ENCODE results near the gene FGB.

Gene FGB

GRCh38 chr4:154603033-154603943, 40.5 kb downstream of the FGB start:
- Histone ChIP-seq H3K9me3 (ENCODE audit: insufficient read depth, low read depth, low read length) (no peaks in the 10 kb centered on the region), H3K9ac (ENCODE audit: low read depth, low read length) (no peak overlapping the region), H3K27me3 (ENCODE audit: insufficient read depth, low read length) (no peaks in the 10 kb centered on the region), H3K4me3 (ENCODE audit: low read length) (no peak overlapping the region), H3K36me3 (ENCODE audit: insufficient read depth, low read depth, low read length) (no peaks in the 10 kb centered on the region), H3K27ac (ENCODE audit: low read length) (no peak overlapping the region), H3K4me1 (ENCODE audit: insufficient read depth, low read length) (no peaks in the 10 kb centered on the region)

DNA sequence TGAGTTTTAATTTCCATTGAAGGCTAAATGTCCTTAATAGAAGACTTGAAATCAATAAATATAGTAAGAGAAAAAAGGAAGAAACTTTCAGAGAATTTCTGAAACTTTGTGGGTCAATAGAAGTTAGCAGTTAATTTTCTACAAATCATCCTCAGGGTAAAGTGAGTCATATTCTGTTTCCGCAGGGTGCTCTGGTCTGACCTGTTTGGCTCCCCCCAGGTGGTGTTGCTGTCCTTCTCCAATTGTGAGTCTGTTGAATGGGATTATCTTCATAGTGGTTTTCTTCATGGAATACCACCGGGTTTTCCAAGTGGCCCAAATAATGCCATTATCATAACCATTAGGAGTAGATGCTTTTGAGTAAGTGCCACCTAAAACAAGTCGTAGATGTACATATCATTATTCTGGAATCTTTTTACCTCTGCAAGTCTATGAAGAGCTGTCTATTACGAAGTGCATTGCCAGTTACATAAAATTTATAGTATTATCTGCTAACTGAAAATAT, 41.9 kb downstream of the FGB start:
- Histone ChIP-seq H3K27me3 (ENCODE audit: insufficient read depth, low read length) (no peaks in the 10 kb centered on the region), H3K4me1 (ENCODE audit: insufficient read depth, low read length) (no peaks in the 10 kb centered on the region), H3K36me3 (ENCODE audit: insufficient read depth, low read depth, low read length) (no peaks in the 10 kb centered on the region), H3K9me3 (ENCODE audit: insufficient read depth, low read depth, low read length) (no peaks in the 10 kb centered on the region), H3K9ac (ENCODE audit: low read depth, low read length) (no peak overlapping the region), H3K27ac (ENCODE audit: low read length) (no peak overlapping the region), H3K4me3 (ENCODE audit: low read length) (no peak overlapping the region)

DNA sequence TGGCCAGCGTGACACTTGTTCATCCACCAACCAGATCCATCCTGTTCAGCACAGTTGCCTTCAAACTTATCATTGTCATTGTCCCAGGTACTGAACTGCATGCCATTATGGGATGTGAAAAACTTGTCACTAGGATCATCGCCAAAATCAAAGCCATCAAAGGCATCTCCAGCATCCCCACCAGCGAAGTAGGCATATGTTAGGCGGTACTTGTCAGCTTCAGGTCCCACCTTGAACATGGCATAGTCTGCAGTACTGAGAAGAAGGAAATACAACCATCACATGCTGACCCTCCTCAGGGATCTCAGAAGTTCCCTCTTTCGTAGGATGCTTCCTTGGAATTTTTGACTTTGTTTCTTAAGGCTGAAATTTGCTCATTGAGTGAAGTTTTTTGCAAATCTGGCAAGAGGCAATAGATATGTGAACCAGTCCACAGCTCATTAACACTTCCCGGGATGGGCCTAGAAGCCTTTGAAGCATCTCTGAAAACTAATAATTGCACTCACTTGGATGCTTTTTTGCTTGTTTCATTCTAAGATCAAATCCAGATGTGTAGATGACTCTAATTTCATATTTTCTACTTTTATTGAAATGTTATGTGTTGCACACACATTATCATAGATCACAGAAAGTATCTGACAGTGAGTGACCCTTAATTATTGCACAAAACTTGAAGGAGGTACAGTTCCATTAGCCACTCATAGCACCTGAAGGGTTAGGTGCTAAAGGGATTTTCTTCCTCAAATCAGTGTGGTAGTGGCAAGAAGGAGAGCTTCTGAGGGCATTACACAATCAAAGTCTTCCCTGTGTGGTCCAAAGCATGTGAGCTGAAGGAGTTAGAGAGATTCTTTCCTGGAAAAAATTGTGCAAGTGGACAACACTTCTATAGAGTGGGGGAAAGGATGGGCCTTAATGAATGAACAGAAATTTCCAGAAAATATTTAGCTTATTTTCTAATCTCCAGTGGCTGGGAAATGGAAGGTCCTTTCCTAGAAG, 44.2 kb downstream of the FGB start:
- no peak overlapping the region for H3K4me3 ChIP-seq (ENCODE audit: low read length)

GRCh38 chr4:154608361-154609252, 45.8 kb downstream of the FGB start:
- no peaks in the 10 kb centered on the region for H3K9me3 ChIP-seq (ENCODE audit: insufficient read depth, low read depth, low read length)
- H3K4me1 ChIP-seq (ENCODE audit: insufficient read depth, low read length): no peaks in the 10 kb centered on the region
- no peak overlapping the region for H3K4me3 ChIP-seq (ENCODE audit: low read length)
- H3K27me3 ChIP-seq (ENCODE audit: insufficient read depth, low read length): no peaks in the 10 kb centered on the region
- H3K9ac ChIP-seq (ENCODE audit: low read depth, low read length): no peak overlapping the region
- H3K27ac ChIP-seq (ENCODE audit: low read length): no peak overlapping the region
- no peaks in the 10 kb centered on the region for H3K36me3 ChIP-seq (ENCODE audit: insufficient read depth, low read depth, low read length)

More for the DNA sequence above, 44.2 kb downstream of the FGB start:
- H3K36me3 ChIP-seq (ENCODE audit: insufficient read depth, low read depth, low read length): no peaks in the 10 kb centered on the region
- H3K9me3 ChIP-seq (ENCODE audit: insufficient read depth, low read depth, low read length): no peaks in the 10 kb centered on the region
- no peak overlapping the region for H3K9ac ChIP-seq (ENCODE audit: low read depth, low read length)
- H3K27me3 ChIP-seq (ENCODE audit: insufficient read depth, low read length): no peaks in the 10 kb centered on the region
- H3K27ac ChIP-seq (ENCODE audit: low read length): no peak overlapping the region
- H3K4me1 ChIP-seq (ENCODE audit: insufficient read depth, low read length): no peaks in the 10 kb centered on the region

DNA sequence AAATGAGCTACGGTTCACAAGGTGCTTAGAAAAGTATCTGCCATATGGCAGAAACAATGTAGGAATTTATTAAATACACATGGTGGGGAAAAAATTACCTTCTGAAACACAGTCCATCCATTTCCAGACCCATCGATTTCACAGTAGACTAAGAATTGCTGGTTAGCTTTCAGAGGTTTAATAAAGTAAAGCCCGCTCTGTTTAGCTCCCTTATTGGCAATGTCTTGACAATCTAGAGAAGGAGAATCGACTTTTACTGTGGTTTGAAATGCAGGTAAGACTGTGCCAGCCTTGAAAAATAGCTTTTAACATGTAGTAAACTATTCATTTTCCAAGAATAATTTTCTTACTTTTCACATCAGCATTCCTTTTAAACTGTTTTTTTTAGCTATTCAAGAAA, 46.7 kb downstream of the FGB start:
- Histone ChIP-seq H3K27me3 (ENCODE audit: insufficient read depth, low read length) (no peaks in the 10 kb centered on the region), H3K27ac (ENCODE audit: low read length) (no peak overlapping the region), H3K4me1 (ENCODE audit: insufficient read depth, low read length) (no peaks in the 10 kb centered on the region), H3K36me3 (ENCODE audit: insufficient read depth, low read depth, low read length) (no peaks in the 10 kb centered on the region), H3K9me3 (ENCODE audit: insufficient read depth, low read depth, low read length) (no peaks in the 10 kb centered on the region), H3K4me3 (ENCODE audit: low read length) (no peak overlapping the region), H3K9ac (ENCODE audit: low read depth, low read length) (no peak overlapping the region)

DNA sequence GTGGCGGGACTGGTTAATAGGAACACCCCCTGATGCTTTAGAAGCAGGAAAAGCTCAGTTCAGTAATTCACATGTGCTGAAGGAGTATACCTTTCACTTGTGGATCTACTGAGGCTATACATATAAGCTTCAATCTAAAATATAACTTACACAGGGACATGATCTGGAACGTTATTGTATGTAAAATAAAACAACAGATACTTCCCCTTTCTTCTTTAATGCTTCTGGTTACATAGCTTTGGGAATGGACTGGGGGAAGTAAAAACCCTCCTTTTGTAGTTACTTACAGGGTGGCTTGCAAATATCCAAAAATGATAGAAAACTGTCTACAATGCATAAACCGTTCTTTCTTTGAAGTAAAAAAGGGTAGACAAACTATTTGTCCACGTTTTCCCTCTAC, 47.8 kb downstream of the FGB start:
- Histone ChIP-seq H3K27ac (ENCODE audit: low read length) (no peak overlapping the region), H3K36me3 (ENCODE audit: insufficient read depth, low read depth, low read length) (no peaks in the 10 kb centered on the region), H3K9ac (ENCODE audit: low read depth, low read length) (no peak overlapping the region), H3K27me3 (ENCODE audit: insufficient read depth, low read length) (no peaks in the 10 kb centered on the region), H3K4me1 (ENCODE audit: insufficient read depth, low read length) (no peaks in the 10 kb centered on the region), H3K9me3 (ENCODE audit: insufficient read depth, low read depth, low read length) (no peaks in the 10 kb centered on the region), H3K4me3 (ENCODE audit: low read length) (no peak overlapping the region)

DNA sequence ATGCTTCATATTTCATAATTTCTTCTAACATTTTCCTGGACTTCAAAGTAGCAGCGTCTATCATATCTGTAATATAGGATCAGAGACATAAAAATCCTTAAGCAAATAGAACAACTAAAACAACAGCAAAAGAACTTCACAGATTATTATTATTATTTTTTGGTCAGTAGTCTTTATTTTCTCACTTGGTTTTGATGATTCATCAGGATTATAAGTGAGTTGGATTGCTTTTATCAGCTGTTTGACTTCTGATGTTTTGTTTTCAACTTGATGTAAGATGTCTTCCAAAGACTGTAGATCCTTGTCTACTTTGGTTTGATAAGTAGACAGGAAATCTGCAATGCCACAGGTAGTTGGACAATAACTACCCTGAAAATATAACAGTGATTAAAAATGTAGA, 49.0 kb downstream of the FGB start:
- Histone ChIP-seq H3K27me3 (ENCODE audit: insufficient read depth, low read length) (no peaks in the 10 kb centered on the region), H3K4me3 (ENCODE audit: low read length) (no peak overlapping the region)

GRCh38 chr4:154612472-154613414, 49.9 kb downstream of the FGB start, which contains the start of gene FGG:
Gene FGG (minus strand): TSS chr4:154612656. CDS start chr4:154612609, 47 bp downstream.
- H3K4me1 ChIP-seq (ENCODE audit: insufficient read depth, low read length): no peaks in the 10 kb centered on the region
- no peak within 1 kb of the TSS for H3K27ac ChIP-seq (ENCODE audit: low read length)
- no peak within 1 kb of the TSS for H3K4me3 ChIP-seq (ENCODE audit: low read length)
- no peaks in the 10 kb centered on the region for H3K36me3 ChIP-seq (ENCODE audit: insufficient read depth, low read depth, low read length)
- H3K27me3 ChIP-seq (ENCODE audit: insufficient read depth, low read length): no peaks in the 10 kb centered on the region
- H3K9ac ChIP-seq (ENCODE audit: low read depth, low read length): no peak within 1 kb of the TSS
- no peaks in the 10 kb centered on the region for H3K9me3 ChIP-seq (ENCODE audit: insufficient read depth, low read depth, low read length)

More for the DNA sequence above, 49.0 kb downstream of the FGB start:
- no peaks in the 10 kb centered on the region for H3K36me3 ChIP-seq (ENCODE audit: insufficient read depth, low read depth, low read length)
- no peaks in the 10 kb centered on the region for H3K9me3 ChIP-seq (ENCODE audit: insufficient read depth, low read depth, low read length)
- no peak overlapping the region for H3K9ac ChIP-seq (ENCODE audit: low read depth, low read length)
- H3K4me1 ChIP-seq (ENCODE audit: insufficient read depth, low read length): no peaks in the 10 kb centered on the region
- H3K27ac ChIP-seq (ENCODE audit: low read length): no peak overlapping the region

GRCh38 chr4:154614306-154614705, 51.5 kb downstream of the FGB start:
- H3K9ac ChIP-seq (ENCODE audit: low read depth, low read length): no peak overlapping the region
- H3K27ac ChIP-seq (ENCODE audit: low read length): no peak overlapping the region
- no peaks in the 10 kb centered on the region for H3K36me3 ChIP-seq (ENCODE audit: insufficient read depth, low read depth, low read length)
- no peak overlapping the region for H3K4me3 ChIP-seq (ENCODE audit: low read length)
- H3K4me1 ChIP-seq (ENCODE audit: insufficient read depth, low read length): no peaks in the 10 kb centered on the region
- no peaks in the 10 kb centered on the region for H3K9me3 ChIP-seq (ENCODE audit: insufficient read depth, low read depth, low read length)
- H3K27me3 ChIP-seq (ENCODE audit: insufficient read depth, low read length): no peaks in the 10 kb centered on the region

GRCh38 chr4:154615211-154615610, 52.4 kb downstream of the FGB start:
- H3K9ac ChIP-seq (ENCODE audit: low read depth, low read length): no peak overlapping the region
- no peak overlapping the region for H3K27ac ChIP-seq (ENCODE audit: low read length)
- H3K9me3 ChIP-seq (ENCODE audit: insufficient read depth, low read depth, low read length): no peaks in the 10 kb centered on the region
- H3K36me3 ChIP-seq (ENCODE audit: insufficient read depth, low read depth, low read length): no peaks in the 10 kb centered on the region
- no peaks in the 10 kb centered on the region for H3K27me3 ChIP-seq (ENCODE audit: insufficient read depth, low read length)
- no peak overlapping the region for H3K4me3 ChIP-seq (ENCODE audit: low read length)
- H3K4me1 ChIP-seq (ENCODE audit: insufficient read depth, low read length): no peaks in the 10 kb centered on the region
